Muscle layer of duodenum (tissue), 2 donors: ENCODE data around the gene PIEZO2.

Experiments
- H3K27ac ChIP-seq: one replicate; pipeline ENCODE4 v1.7.0; 2013; ENCODE audit warnings: mild to moderate bottlenecking, low read length
- H3K27me3 ChIP-seq: one replicate; pipeline ENCODE4 v1.7.0; 2013; ENCODE audit warnings: low read depth, mild to moderate bottlenecking, control low read depth, low read length
- H3K36me3 ChIP-seq, 2 donors: one replicate each; pipeline ENCODE4 v1.7.0; 2013; ENCODE audit warnings: low read length in 2 of 2, control low read depth in 1 of 2, mild to moderate bottlenecking in 1 of 2; ENCODE audit not compliant: insufficient read depth in 2 of 2, control insufficient read depth in 1 of 2
- H3K4me1 ChIP-seq, 2 donors: one replicate each; pipeline ENCODE4 v1.7.0; 2013; ENCODE audit warnings: low read length in 2 of 2, mild to moderate bottlenecking in 2 of 2, control low read depth in 1 of 2, moderate library complexity in 1 of 2; ENCODE audit not compliant: insufficient read depth in 2 of 2, control insufficient read depth in 1 of 2
- H3K4me3 ChIP-seq, 2 donors: one replicate each; pipeline ENCODE4 v1.7.0; 2013; ENCODE audit warnings: low read length in 2 of 2, low read depth in 1 of 2, mild to moderate bottlenecking in 1 of 2
- H3K9me3 ChIP-seq, 2 donors: one replicate each; pipeline ENCODE4 v1.7.0; 2013; ENCODE audit warnings: low read length in 2 of 2, control low read depth in 1 of 2, mild to moderate bottlenecking in 1 of 2; ENCODE audit not compliant: control insufficient read depth in 1 of 2
- donor health status: healthy.

PIEZO2 gene

GRCh38 chr18:11081009-11081532, 68.3 kb downstream of the PIEZO2 start:
- Histone ChIP-seq H3K4me1 (no peaks in the 10 kb centered on the region), H3K9me3 (no peaks in the 10 kb centered on the region), H3K4me3 (no peak overlapping the region), H3K36me3 (no peaks in the 10 kb centered on the region), H3K27ac (no peak overlapping the region), H3K27me3 (no peaks in the 10 kb centered on the region)

GRCh38 chr18:11078491-11078890, 70.9 kb downstream of the PIEZO2 start:
- no peak overlapping the region for H3K4me3 ChIP-seq
- no peaks in the 10 kb centered on the region for H3K4me1 ChIP-seq
- no peaks in the 10 kb centered on the region for H3K36me3 ChIP-seq
- no peaks in the 10 kb centered on the region for H3K9me3 ChIP-seq
- no peaks in the 10 kb centered on the region for H3K27me3 ChIP-seq
- no peak overlapping the region for H3K27ac ChIP-seq

- Histone ChIP-seq H3K9me3 (no peaks in the 10 kb centered on the region), H3K27me3 (no peaks in the 10 kb centered on the region), H3K36me3 (no peaks in the 10 kb centered on the region), H3K4me1 (no peaks in the 10 kb centered on the region), H3K27ac (no peak overlapping the region), H3K4me3 (no peak overlapping the region)
Measured at GRCh38 chr18:11077548-11078187, 71.7 kb downstream of the PIEZO2 start.

- H3K27me3 ChIP-seq = no peaks in the 10 kb centered on the region
- H3K27ac ChIP-seq = no peak overlapping the region
- H3K36me3 ChIP-seq = no peaks in the 10 kb centered on the region
- H3K4me1 ChIP-seq = no peaks in the 10 kb centered on the region
- H3K9me3 ChIP-seq = no peaks in the 10 kb centered on the region
- no peak overlapping the region for H3K4me3 ChIP-seq
Measured at GRCh38 chr18:11074889-11075288, 74.5 kb downstream of the PIEZO2 start.

- Histone ChIP-seq H3K27me3 (no peaks in the 10 kb centered on the region), H3K9me3 (no peaks in the 10 kb centered on the region), H3K27ac (no peak overlapping the region), H3K4me3 (no peak overlapping the region), H3K4me1 (no peaks in the 10 kb centered on the region), H3K36me3 (no peaks in the 10 kb centered on the region)
Measured at GRCh38 chr18:11073971-11074370, 75.4 kb downstream of the PIEZO2 start.

- H3K9me3 ChIP-seq = no peaks in the 10 kb centered on the region
- no peaks in the 10 kb centered on the region for H3K36me3 ChIP-seq
- H3K4me1 ChIP-seq = no peaks in the 10 kb centered on the region
- no peaks in the 10 kb centered on the region for H3K27me3 ChIP-seq
- no peak overlapping the region for H3K27ac ChIP-seq
- H3K4me3 ChIP-seq = no peak overlapping the region
Measured at GRCh38 chr18:11072632-11073031, 76.7 kb downstream of the PIEZO2 start.

GRCh38 chr18:11071300-11071699, 78.1 kb downstream of the PIEZO2 start:
- Histone ChIP-seq H3K27me3 (no peaks in the 10 kb centered on the region), H3K4me3 (no peak overlapping the region), H3K36me3 (no peaks in the 10 kb centered on the region), H3K27ac (no peak overlapping the region), H3K9me3 (no peaks in the 10 kb centered on the region), H3K4me1 (no peaks in the 10 kb centered on the region)

GRCh38 chr18:11070593-11070992, 78.8 kb downstream of the PIEZO2 start:
- Histone ChIP-seq H3K27ac (no peak overlapping the region), H3K4me1 (no peaks in the 10 kb centered on the region), H3K27me3 (no peaks in the 10 kb centered on the region)

GRCh38 chr18:11066038-11066437, 83.3 kb downstream of the PIEZO2 start:
- Histone ChIP-seq H3K4me1 (no peaks in the 10 kb centered on the region), H3K9me3 (no peaks in the 10 kb centered on the region), H3K27ac (no peak overlapping the region), H3K36me3 (no peaks in the 10 kb centered on the region), H3K4me3 (no peak overlapping the region), H3K27me3 (no peaks in the 10 kb centered on the region)

More at GRCh38 chr18:11070593-11070992, 78.8 kb downstream of the PIEZO2 start:
- no peak overlapping the region for H3K4me3 ChIP-seq
- H3K9me3 ChIP-seq = no peaks in the 10 kb centered on the region
- no peaks in the 10 kb centered on the region for H3K36me3 ChIP-seq

- H3K27ac ChIP-seq = no peak overlapping the region
- H3K27me3 ChIP-seq = no peaks in the 10 kb centered on the region
- no peak overlapping the region for H3K4me3 ChIP-seq
- no peaks in the 10 kb centered on the region for H3K9me3 ChIP-seq
- no peaks in the 10 kb centered on the region for H3K4me1 ChIP-seq
- no peaks in the 10 kb centered on the region for H3K36me3 ChIP-seq
Measured at GRCh38 chr18:11064727-11065460, 84.5 kb downstream of the PIEZO2 start.

- no peaks in the 10 kb centered on the region for H3K9me3 ChIP-seq
Measured at GRCh38 chr18:11064106-11064505, 85.3 kb downstream of the PIEZO2 start.

More at GRCh38 chr18:11064106-11064505, 85.3 kb downstream of the PIEZO2 start:
- Histone ChIP-seq H3K4me1 (no peaks in the 10 kb centered on the region), H3K36me3 (no peaks in the 10 kb centered on the region), H3K27me3 (no peaks in the 10 kb centered on the region), H3K4me3 (no peak overlapping the region), H3K27ac (no peak overlapping the region)
